Gastroesophageal sphincter (tissue), 3 donors: ENCODE results near the gene SPATA2L.

ENCODE experiments used
- CTCF ChIP-seq, 4 experiments: fragments of 200-600 bp in 2 of 4; fragments of 450-650 bp in 2 of 4; sonication (generic) in 1 of 4; IDR thresholded peaks; one replicate each; pipeline ENCODE4 v1.5.1; 2017 to 2019; ENCODE audit warnings: antibody characterized with exemption in 4 of 4, mild to moderate bottlenecking in 2 of 4, moderate library complexity in 2 of 4
- EP300 ChIP-seq: sonication (generic); formaldehyde crosslinking; IDR thresholded peaks from one replicate; pipeline ENCODE4 v1.6.1; 2017; ENCODE audit warnings: antibody characterized with exemption, mild to moderate bottlenecking
- POLR2A ChIP-seq, 2 donors: fragments of 450-650 bp; IDR thresholded peaks; one replicate each; pipeline ENCODE4 v1.6.1; 2017; ENCODE audit warnings: antibody characterized with exemption in 2 of 2, mild to moderate bottlenecking in 2 of 2, moderate library complexity in 1 of 2
- POLR2AphosphoS5 ChIP-seq: sonication (generic); formaldehyde crosslinking; IDR thresholded peaks from one replicate; pipeline ENCODE4 v1.6.1; 2017; ENCODE audit warnings: antibody characterized with exemption

GRCh38 chr16:89691231-89691985, 10.1 kb downstream of the SPATA2L start:
- TF ChIP-seq POLR2AphosphoS5 (no peak), CTCF (IDR thresholded peaks at IDR 0.05) (no peak), POLR2A (IDR thresholded peaks at IDR 0.05) (no peak), EP300 (no peak)
